Measurements from ENCODE around the gene ZNF408.
"Not testable (repeated sequence)": the region's sequence is repeated elsewhere in the genome, so short reads cannot be mapped to it uniquely, and the experiment has no call there.

ZNF408 gene

GRCh38 chr11:46696212-46696558 is 4.6 kb upstream of the ZNF408 start:
- in situ Hi-C loops (cut with MboI; ENCODE audit: low sequenced_read_pairs): no loop called here

GRCh38 chr11:46697303-46697702 is 3.5 kb upstream of the ZNF408 start:
- in situ Hi-C loops (cut with MboI; ENCODE audit: low sequenced_read_pairs): no loop called here

DNA sequence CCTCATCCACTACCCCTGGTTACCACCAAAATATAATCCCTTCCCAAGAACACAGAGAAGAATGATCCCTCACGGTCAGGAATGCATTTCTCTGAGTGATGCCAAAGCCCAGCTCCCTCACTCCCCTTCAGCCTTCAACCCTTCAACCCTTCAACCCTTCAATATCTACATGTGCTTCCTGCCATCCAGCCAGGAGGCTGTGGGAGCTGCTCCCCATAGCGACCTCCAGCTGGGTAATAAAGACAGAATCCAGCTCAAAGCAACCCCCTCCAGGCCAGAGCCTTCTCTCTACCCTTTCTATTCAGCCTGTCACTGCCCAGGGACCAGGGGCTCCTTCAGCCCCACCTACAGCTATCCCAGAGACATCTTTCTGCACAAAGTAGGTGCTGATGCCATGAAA is 3.1 kb upstream of the ZNF408 start:
- in situ Hi-C loops (cut with MboI; ENCODE audit: low sequenced_read_pairs): no loop called here

- in situ Hi-C loops (cut with MboI; ENCODE audit: low sequenced_read_pairs): no loop called here
Measured at GRCh38 chr11:46698597-46698996, 2.2 kb upstream of the ZNF408 start.

DNA sequence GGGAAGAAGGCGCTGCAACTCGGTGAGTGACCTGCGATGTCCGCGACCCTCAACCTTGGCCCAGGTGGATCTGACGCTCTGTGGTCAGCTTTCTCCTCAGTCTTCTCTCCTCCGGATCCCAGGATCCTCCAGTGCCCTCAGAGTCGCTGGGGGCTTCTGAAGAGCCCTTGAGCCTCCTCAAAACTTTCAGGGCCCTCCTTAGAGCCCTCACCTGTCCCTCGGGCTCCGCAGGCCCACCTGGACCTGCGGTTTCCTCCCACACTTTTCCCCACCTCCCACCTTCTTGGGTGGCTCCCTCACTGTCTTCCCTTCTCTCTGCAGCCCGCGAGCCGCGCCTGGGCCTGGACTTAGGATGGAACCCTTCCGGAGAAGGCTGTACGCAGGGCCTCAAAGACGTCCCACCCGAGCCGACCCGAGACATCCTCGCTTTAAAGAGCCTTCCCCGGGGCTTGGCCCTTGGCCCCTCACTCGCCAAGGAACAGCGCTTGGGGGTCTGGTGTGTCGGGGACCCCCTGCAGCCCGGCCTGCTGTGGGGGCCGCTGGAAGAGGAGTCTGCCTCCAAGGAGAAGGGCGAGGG is 335 bp downstream of the ZNF408 start:
- in situ Hi-C loops (cut with MboI; ENCODE audit: low sequenced_read_pairs): no loop called here

- in situ Hi-C loops (cut with MboI; ENCODE audit: low sequenced_read_pairs): no loop called here
Measured at GRCh38 chr11:46705070-46705688, 4.3 kb downstream of the ZNF408 start.

DNA sequence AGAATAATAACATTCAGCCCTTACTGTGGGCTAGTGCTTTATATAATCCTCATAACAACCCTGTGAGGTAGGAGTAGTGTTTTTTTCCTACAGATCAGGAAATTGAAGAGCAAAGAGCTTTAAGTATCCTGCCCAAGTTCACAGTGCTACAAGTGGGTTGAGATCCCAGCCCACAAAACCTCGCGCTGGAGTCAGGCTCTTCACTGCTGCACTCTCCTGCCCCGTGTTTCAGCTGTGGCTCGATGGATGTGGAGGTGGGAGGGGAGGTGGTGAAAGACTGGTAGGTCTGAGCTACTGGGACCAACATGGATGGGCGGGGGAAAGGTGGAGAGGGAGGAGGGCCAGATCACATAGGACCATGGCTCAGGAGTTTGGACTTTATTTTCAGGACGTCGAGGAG is 6.1 kb downstream of the ZNF408 start:
- in situ Hi-C loops (cut with MboI; ENCODE audit: low sequenced_read_pairs): no loop called here

- in situ Hi-C loops (cut with MboI; ENCODE audit: low sequenced_read_pairs): not testable (repeated sequence)
Measured at GRCh38 chr11:46709351-46709750, 8.5 kb downstream of the ZNF408 start.

DNA sequence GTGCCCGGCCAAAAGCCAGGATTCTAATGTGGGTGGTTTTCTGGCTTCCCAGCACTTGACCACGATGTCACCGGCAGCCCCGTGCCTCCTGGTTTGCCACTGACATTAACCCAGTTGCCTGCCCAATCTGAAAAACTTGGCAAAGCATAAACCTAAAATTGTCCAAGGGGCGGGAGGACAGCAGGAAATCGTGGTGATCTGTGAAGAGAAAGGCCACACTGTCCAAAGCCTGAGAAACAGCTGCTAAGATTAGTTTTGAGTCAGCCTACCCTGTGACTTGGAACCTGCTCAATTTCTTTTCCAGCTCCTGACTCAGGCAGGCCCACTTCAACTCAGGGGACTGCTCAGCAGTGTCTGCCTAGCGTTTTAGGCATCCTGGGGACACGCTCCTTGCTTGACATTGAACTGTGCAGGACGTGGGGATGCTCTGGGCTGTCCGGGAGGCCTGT is 10.0 kb downstream of the ZNF408 start:
- in situ Hi-C loops (cut with MboI; ENCODE audit: low sequenced_read_pairs): no loop called here

GRCh38 chr11:46711303-46711702 is 10.5 kb downstream of the ZNF408 start:
- in situ Hi-C loops (cut with MboI; ENCODE audit: low sequenced_read_pairs): no loop called here

DNA sequence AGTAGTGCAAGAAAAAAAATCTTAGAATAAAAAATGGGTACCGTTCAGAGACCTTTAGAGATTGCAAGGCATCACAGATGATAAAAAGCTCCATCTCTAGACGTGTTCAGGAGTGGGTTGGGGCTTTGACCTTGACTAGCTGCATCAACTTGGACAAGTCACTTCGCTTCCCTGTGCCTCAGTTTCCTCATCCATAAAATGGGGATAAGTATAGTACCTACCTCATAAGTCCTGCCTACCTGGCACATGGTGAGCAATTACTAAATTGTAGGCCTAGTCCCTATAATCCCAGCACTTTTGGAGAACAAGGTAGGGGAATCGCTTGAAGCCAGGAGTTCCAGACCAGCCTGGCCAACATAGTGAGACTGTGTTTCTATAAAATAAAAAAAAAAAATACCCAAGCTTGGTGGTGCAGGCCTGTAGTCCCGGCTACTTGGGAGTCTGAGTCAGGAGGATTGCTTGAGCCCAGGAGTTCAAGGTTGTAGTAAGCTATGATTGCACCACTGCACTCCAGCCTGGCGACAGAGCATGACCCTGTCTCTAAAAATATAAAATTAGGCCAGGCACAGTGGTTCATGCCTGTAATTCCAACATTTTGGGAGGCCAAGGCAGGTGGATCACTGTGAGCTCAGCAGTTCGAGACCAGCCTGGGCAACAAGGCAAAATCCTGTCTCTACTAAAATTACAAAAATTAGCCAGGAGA is 12.2 kb downstream of the ZNF408 start:
- in situ Hi-C loops (cut with MboI; ENCODE audit: low sequenced_read_pairs): no loop called here

DNA sequence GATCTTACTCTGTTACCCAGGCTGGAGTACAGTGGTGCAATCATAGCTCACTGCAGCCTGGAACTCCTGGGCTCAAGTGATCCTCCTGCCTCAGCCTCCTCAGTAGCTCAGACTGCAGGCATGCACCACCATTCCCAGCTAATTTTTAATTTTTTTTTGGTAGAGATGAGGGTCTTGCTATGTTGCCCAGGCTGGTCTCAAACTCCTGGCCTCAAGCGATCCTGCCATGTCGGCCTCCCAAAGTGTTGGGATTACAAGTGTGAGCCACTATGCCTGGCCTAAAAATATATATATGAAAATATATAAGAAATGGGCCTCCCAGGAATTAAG is 17.0 kb downstream of the ZNF408 start:
- in situ Hi-C loops (cut with MboI; ENCODE audit: low sequenced_read_pairs): not testable (repeated sequence)

- in situ Hi-C loops (cut with MboI; ENCODE audit: low sequenced_read_pairs): no loop called here
Measured at GRCh38 chr11:46718155-46719019, 17.6 kb downstream of the ZNF408 start.

DNA sequence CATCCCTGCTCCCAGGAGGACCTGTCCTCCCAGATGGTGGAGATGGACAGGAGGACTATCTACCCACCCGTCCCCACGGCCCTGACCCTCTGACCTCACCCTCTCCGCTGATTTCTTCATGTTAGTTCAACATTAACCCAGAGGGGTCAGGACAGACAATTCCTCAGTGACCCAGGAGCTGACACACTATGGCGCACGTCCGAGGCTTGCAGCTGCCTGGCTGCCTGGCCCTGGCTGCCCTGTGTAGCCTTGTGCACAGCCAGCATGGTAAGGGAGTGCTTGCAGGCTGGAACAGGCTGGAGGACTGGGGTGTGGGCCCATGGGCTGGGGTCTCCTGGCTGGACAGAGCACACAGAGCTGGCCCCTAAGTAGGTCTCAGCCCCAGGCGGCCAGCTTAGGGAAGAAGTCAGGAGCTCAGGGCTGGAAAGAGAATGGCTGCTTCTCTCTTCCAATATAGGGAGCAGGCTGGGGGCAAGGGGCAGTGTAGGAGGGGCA is 18.3 kb downstream of the ZNF408 start, which contains the start of gene F2:
Gene F2 (plus strand): TSS at position 166 of the 495 bp plus-strand sequence. CDS start 23 bp downstream, at position 189.
- in situ Hi-C loops (cut with MboI; ENCODE audit: low sequenced_read_pairs): no loop called here

GRCh38 chr11:46719543-46720218 is 18.9 kb downstream of the ZNF408 start:
- in situ Hi-C loops (cut with MboI; ENCODE audit: low sequenced_read_pairs): no loop called here

DNA sequence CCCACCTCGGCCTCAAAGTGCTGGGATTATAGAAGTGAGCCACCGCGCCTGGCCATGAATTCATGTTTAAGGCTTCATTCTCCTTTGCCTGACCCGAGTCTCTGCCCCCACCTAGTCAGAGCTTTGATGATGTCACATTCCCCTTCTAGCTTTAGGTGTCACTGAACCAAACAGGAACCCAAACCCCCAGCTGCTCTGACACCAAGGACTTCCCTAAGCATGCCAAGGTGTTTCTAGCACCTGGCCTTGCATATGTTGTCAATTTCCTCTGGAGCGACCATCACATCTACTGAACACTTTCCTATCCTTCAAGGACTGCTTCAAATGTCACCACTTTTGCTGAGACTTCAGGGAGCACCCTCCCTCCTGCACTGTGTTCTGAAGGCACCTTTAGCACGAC is 20.5 kb downstream of the ZNF408 start:
- in situ Hi-C loops (cut with MboI; ENCODE audit: low sequenced_read_pairs): no loop called here

- in situ Hi-C loops (cut with MboI; ENCODE audit: low sequenced_read_pairs): no loop called here
Measured at GRCh38 chr11:46722566-46723358, 21.9 kb downstream of the ZNF408 start.

DNA sequence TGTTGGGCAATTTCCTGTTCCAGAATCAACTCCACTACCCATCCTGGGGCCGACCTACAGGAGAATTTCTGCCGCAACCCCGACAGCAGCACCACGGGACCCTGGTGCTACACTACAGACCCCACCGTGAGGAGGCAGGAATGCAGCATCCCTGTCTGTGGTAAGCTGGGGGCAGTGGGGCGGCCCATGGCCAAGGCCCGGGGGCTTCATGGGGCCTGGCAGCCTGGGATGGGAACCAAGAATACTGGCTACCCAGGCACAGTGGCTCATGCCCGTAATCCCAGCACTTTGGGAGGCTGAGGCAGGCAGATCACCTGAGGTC is 22.5 kb downstream of the ZNF408 start:
- in situ Hi-C loops (cut with MboI; ENCODE audit: low sequenced_read_pairs): no loop called here

GRCh38 chr11:46724088-46724487 is 23.3 kb downstream of the ZNF408 start:
- in situ Hi-C loops (cut with MboI; ENCODE audit: low sequenced_read_pairs): no loop called here
